GM19193 (cell line): ENCODE results near the gene FRMD4B.

Source experiments
- POLR2A ChIP-seq: IDR thresholded peaks from 4 replicates; pipeline ENCODE4 v1.6.1; 2011; ENCODE audit not compliant: insufficient read depth, insufficient read length; ENCODE audit errors: extremely low read depth

FRMD4B gene

GRCh38 chr3:69324362-69325025 is 61.4 kb downstream of the FRMD4B start:
- no peak for TF ChIP-seq POLR2A

GRCh38 chr3:69323941-69324340 is 61.9 kb downstream of the FRMD4B start:
- TF ChIP-seq POLR2A: no peak

- TF ChIP-seq POLR2A: no peak
Observed at GRCh38 chr3:69322158-69322509, 63.8 kb downstream of the FRMD4B start.

- no peak for TF ChIP-seq POLR2A
Observed at GRCh38 chr3:69321301-69322157, 64.4 kb downstream of the FRMD4B start.

- TF ChIP-seq POLR2A: no peak
Observed at GRCh38 chr3:69320871-69321271, 65.0 kb downstream of the FRMD4B start.

GRCh38 chr3:69319652-69320051 is 66.2 kb downstream of the FRMD4B start:
- no peak for TF ChIP-seq POLR2A

GRCh38 chr3:69318410-69318809 is 67.5 kb downstream of the FRMD4B start:
- no peak for TF ChIP-seq POLR2A

GRCh38 chr3:69313251-69313650 is 72.6 kb downstream of the FRMD4B start:
- TF ChIP-seq POLR2A: no peak

- no peak for TF ChIP-seq POLR2A
Observed at GRCh38 chr3:69309814-69310213, 76.1 kb downstream of the FRMD4B start.

GRCh38 chr3:69306239-69307185 is 79.4 kb downstream of the FRMD4B start:
- no peak for TF ChIP-seq POLR2A

GRCh38 chr3:69305011-69305410 is 80.9 kb downstream of the FRMD4B start:
- TF ChIP-seq POLR2A: no peak

- TF ChIP-seq POLR2A: no peak
Observed at GRCh38 chr3:69304396-69304795, 81.5 kb downstream of the FRMD4B start.

- no peak for TF ChIP-seq POLR2A
Observed at GRCh38 chr3:69300296-69300695, 85.6 kb downstream of the FRMD4B start.

GRCh38 chr3:69299344-69299743 is 86.5 kb downstream of the FRMD4B start:
- no peak for TF ChIP-seq POLR2A

GRCh38 chr3:69297501-69297900 is 88.4 kb downstream of the FRMD4B start:
- TF ChIP-seq POLR2A: no peak

- TF ChIP-seq POLR2A: no peak
Observed at GRCh38 chr3:69296995-69297394, 88.9 kb downstream of the FRMD4B start.
